A549 (cell line): ENCODE measurements around the gene CNNM3. TPM values are rescaled to one million over a fixed set of nuclear protein-coding genes. Genes with fewer than 3 reads are reported as not detected.
A peak's percentile ranks its signal among the peaks of the same experiment; 100 is the strongest.

Source experiments
- ATAC-seq, 2 experiments: fragments of 200-7000 bp in 1 of 2; fragments of >200 bp in 1 of 2; cut with Nextera tagmentation in 1 of 2; cut with Tn5 transposase in 1 of 2; 3 replicates each; pipeline versions ENCODE4 v1.8.0 to v1.9.1; 2018 to 2020; ENCODE audit warnings: mild to moderate bottlenecking in 1 of 2, moderate library complexity in 1 of 2
- CTCF ChIA-PET: fragments of 300-600 bp; sonication (Branson Sonifier 250); formaldehyde crosslinking; extraction: SDS; loops from one replicate; lab custom pipeline; 2021; ENCODE audit warnings: antibody characterized with exemption, inconsistent platforms; lab: Yijun Ruan, JAX
- POLR2A ChIA-PET: fragments of 350-600 bp; formaldehyde crosslinking; extraction: SDS; loops from one replicate; lab custom pipeline; 2021; ENCODE audit warnings: antibody characterized with exemption, inconsistent platforms; lab: Yijun Ruan, JAX
- DNase-seq, 2 experiments: peaks; one replicate each; pipeline versions ENCODE4 v3.0.0 to v3.0.0-alpha.2; 2011 to 2016; ENCODE audit warnings: low read depth in 1 of 2, low spot score in 1 of 2
- FAIRE-seq: peaks from 2 replicates; lab custom pipeline; 2011; peaks lifted over from hg19 to GRCh38; lab: Jason Lieb, UNC
- H3K27ac ChIP-seq, 2 experiments: fragments of >200 bp; sonication (Bioruptor Twin); formaldehyde crosslinking; 3 replicates each; pipeline ENCODE4 v1.5.1; 2016 to 2017
- H3K4me1 ChIP-seq: fragments of >200 bp; sonication (Bioruptor Twin); formaldehyde crosslinking; 3 replicates; pipeline ENCODE4 v1.6.1; 2016
- H3K4me2 ChIP-seq: fragments of >200 bp; sonication (Bioruptor Twin); formaldehyde crosslinking; 3 replicates; pipeline ENCODE4 v1.6.1; 2016
- H3K4me3 ChIP-seq: fragments of >200 bp; sonication (Bioruptor Twin); formaldehyde crosslinking; 3 replicates; pipeline ENCODE4 v1.5.1; 2016
- H3K9me3 ChIP-seq: fragments of >200 bp; sonication (Bioruptor Twin); formaldehyde crosslinking; 3 replicates; pipeline ENCODE4 v1.6.1; 2016
- BCL3 ChIP-seq: fragments of >200 bp; sonication (Bioruptor Twin); formaldehyde crosslinking; IDR thresholded peaks from 3 replicates; pipeline ENCODE4 v1.6.1; 2016
- CHD2 ChIP-seq: fragments of 150-350 bp; IDR thresholded peaks from 2 replicates; pipeline ENCODE4 v1.6.1; 2014; ENCODE audit warnings: low read length; ENCODE audit not compliant: partially characterized antibody
- ELK1 ChIP-seq: fragments of 150-350 bp; IDR thresholded peaks from 2 replicates; pipeline ENCODE4 v1.6.1; 2014; ENCODE audit warnings: low read depth, mild to moderate bottlenecking, low read length
- EP300 ChIP-seq, 2 experiments: fragments of >200 bp; sonication (Bioruptor Twin); formaldehyde crosslinking; IDR thresholded peaks; 2 replicates in 1 of 2; 3 replicates in 1 of 2; pipeline ENCODE4 v1.6.1; 2016 to 2017
- FOSL2 ChIP-seq, 2 experiments: fragments of 450-650 bp in 1 of 2; fragments of >200 bp in 1 of 2; sonication (Bioruptor Twin) in 1 of 2; formaldehyde crosslinking; IDR thresholded peaks; 2 replicates each; pipeline versions ENCODE4 v1.5.0 to v1.6.1; 2016 to 2020; ENCODE audit warnings: mild to moderate bottlenecking in 1 of 2, moderate library complexity in 1 of 2
- HOXB5 ChIP-seq: fragments of 250-450 bp; sonication (Bioruptor Pico); IDR thresholded peaks from 2 replicates; pipeline ENCODE4 v1.5.0; 2020; ENCODE audit warnings: mild to moderate bottlenecking, moderate library complexity
- JUN ChIP-seq, 2 experiments: fragments of >200 bp; sonication (Bioruptor Twin); formaldehyde crosslinking; IDR thresholded peaks; 2 replicates in 1 of 2; 3 replicates in 1 of 2; pipeline ENCODE4 v1.6.1; 2016 to 2017
- KDM5A ChIP-seq: fragments of 200-600 bp; sonication (generic); IDR thresholded peaks from 2 replicates; pipeline ENCODE4 v1.6.1; 2016; ENCODE audit warnings: antibody characterized with exemption, mild to moderate bottlenecking
- MAX ChIP-seq: IDR thresholded peaks from 2 replicates; pipeline ENCODE4 v1.6.1; 2012
- PBX3 ChIP-seq: IDR thresholded peaks from 2 replicates; pipeline ENCODE4 v1.6.1; 2012
- PHF8 ChIP-seq: fragments of 200-600 bp; sonication (generic); IDR thresholded peaks from 2 replicates; pipeline ENCODE4 v1.6.1; 2016; ENCODE audit warnings: low read depth, mild to moderate bottlenecking, antibody characterized with exemption, moderate library complexity, borderline replicate concordance
- POLR2A ChIP-seq: IDR thresholded peaks from 2 replicates; pipeline ENCODE4 v1.6.1; 2012; ENCODE audit warnings: mild to moderate bottlenecking, low read length
- RAD21 ChIP-seq, 2 experiments: fragments of >200 bp in 1 of 2; sonication (Bioruptor Twin) in 1 of 2; formaldehyde crosslinking in 1 of 2; IDR thresholded peaks in 1 of 2; conservative IDR thresholded peaks in 1 of 2; 2 replicates in 1 of 2; 3 replicates in 1 of 2; pipeline ENCODE4 v1.6.1; 2012 to 2018; ENCODE audit warnings: inconsistent platforms in 1 of 2
- REST ChIP-seq: fragments of 200-600 bp; sonication (generic); IDR thresholded peaks from 2 replicates; pipeline ENCODE4 v1.6.1; 2016; ENCODE audit warnings: antibody characterized with exemption, mild to moderate bottlenecking, moderate library complexity
- SMC3 ChIP-seq: fragments of >200 bp; sonication (Bioruptor Twin); formaldehyde crosslinking; IDR thresholded peaks from 3 replicates; pipeline ENCODE4 v1.6.1; 2018; ENCODE audit warnings: inconsistent platforms
- SREBF2 ChIP-seq: fragments of 450-650 bp; IDR thresholded peaks from 2 replicates; pipeline ENCODE4 v1.6.1; 2014; ENCODE audit warnings: mild to moderate bottlenecking, moderate library complexity
- TP53 ChIP-seq: fragments of 250-450 bp; sonication (Bioruptor Pico); IDR thresholded peaks from 2 replicates; pipeline ENCODE4 v1.5.0; 2021; ENCODE audit warnings: mild to moderate bottlenecking, moderate library complexity
- USF2 ChIP-seq: fragments of 450-650 bp; IDR thresholded peaks from 2 replicates; pipeline ENCODE4 v1.6.1; 2014; ENCODE audit warnings: antibody characterized with exemption
- ZFP36 ChIP-seq: fragments of 450-650 bp; IDR thresholded peaks from 2 replicates; pipeline ENCODE4 v1.6.1; 2014; ENCODE audit warnings: borderline replicate concordance; ENCODE audit not compliant: partially characterized antibody
- WGBS: methylation state at CpG from one replicate; pipeline ENCODE4 v1.1.6; 2017; ENCODE audit errors: missing lambda C conversion rate; 5-methylcytosine and 5-hydroxymethylcytosine counted together
- polyA plus RNA-seq, 4 experiments: library from polyadenylated mRNA; depleted of rRNA in 3 of 4; stranded (reverse); fragments of >200 nt; fragmentation: RNase III in 1 of 4; extraction: RNeasy Plus Mini Kit Qiagen cat#74134 plus additional on column Dnase treatment in 1 of 4; gene quantifications; 2 replicates in 3 of 4; 3 replicates in 1 of 4; pipeline ENCODE4 v1.2.3, GENCODE V29; 2011 to 2017
- TF ChIP-seq, protein P1 (sequence below): fragments of >200 bp; sonication (Bioruptor Twin); formaldehyde crosslinking; IDR thresholded peaks from 3 replicates; pipeline ENCODE4 v1.5.1; 2016

Gene CNNM3
- polyA plus RNA-seq, 2 of the 4 experiments (the other 2 are of a cell fraction) = 11.8 to 14.1 TPM

GRCh38 chr2:96857667-96858372, 41.8 kb downstream of the CNNM3 start, which contains the start of gene ANKRD39:
ANKRD39 (minus strand) TSS chr2:96858016; CDS start chr2:96857987, 29 bp downstream.
- ATAC-seq (peak; percentile 91 to 93), DNase-seq (peak; percentile 87 to 98), FAIRE-seq (no peak)
- POLR2A ChIA-PET = interaction anchor here (0.8 to 2.5 kb wide), 11 partner anchors 8 to 308 kb away, joined by 3 to 30 read pairs (median 4); partner anchors contain the start of genes ANKRD36, CNNM3 and KANSL3
- TF ChIP-seq KDM5A (no peak), MAX (peak; percentile 52), PBX3 (0 out of 2 replicates have a peak, but pooled peaks have one; percentile 41), POLR2A (peak; percentile 99), PHF8 (peak; percentile 94), SMC3 (peak; percentile 88), CHD2 (no peak), REST (peak; percentile 30; the same call in 1 of the 2 replicates), EP300 (IDR thresholded peaks at IDR 0.05) (no peak), JUN (IDR thresholded peaks at IDR 0.05) (peak; percentile 29 to 39; a peak in 1 of 5 replicates), TP53 (no peak), ZFP36 (no peak), HOXB5 (CRISPR knock-in tag) (no peak), SREBF2 (no peak), RAD21 (conservative IDR thresholded peaks at IDR 0.05 in 1 of 2, IDR thresholded peaks at IDR 0.05 in 1 of 2) (peak; percentile 75 to 93), BCL3 (0 out of 3 replicates have a peak, but pooled peaks have one; percentile 58), USF2 (no peak), ELK1 (no peak), FOSL2 (IDR thresholded peaks at IDR 0.05) (no peak), FOSL2 (CRISPR knock-in tag; IDR thresholded peaks at IDR 0.05) (no peak)
- TF ChIP-seq, protein P1, sequence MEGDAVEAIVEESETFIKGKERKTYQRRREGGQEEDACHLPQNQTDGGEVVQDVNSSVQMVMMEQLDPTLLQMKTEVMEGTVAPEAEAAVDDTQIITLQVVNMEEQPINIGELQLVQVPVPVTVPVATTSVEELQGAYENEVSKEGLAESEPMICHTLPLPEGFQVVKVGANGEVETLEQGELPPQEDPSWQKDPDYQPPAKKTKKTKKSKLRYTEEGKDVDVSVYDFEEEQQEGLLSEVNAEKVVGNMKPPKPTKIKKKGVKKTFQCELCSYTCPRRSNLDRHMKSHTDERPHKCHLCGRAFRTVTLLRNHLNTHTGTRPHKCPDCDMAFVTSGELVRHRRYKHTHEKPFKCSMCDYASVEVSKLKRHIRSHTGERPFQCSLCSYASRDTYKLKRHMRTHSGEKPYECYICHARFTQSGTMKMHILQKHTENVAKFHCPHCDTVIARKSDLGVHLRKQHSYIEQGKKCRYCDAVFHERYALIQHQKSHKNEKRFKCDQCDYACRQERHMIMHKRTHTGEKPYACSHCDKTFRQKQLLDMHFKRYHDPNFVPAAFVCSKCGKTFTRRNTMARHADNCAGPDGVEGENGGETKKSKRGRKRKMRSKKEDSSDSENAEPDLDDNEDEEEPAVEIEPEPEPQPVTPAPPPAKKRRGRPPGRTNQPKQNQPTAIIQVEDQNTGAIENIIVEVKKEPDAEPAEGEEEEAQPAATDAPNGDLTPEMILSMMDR = peak; percentile 80
- H3K4me2 ChIP-seq = peak within 1 kb of the TSS; percentile 90
- WGBS = 0% methylated on average over 15 of the region's 81 CpGs
- peak within 1 kb of the TSS; percentile 82 to 97 for H3K27ac ChIP-seq
- no peaks in the 10 kb centered on the region for H3K9me3 ChIP-seq
- peak within 1 kb of the TSS; percentile 63 for H3K4me3 ChIP-seq
- CTCF ChIA-PET = interaction anchor here (0.5 to 5.6 kb wide), 57 partner anchors 9 to 318 kb away, joined by 3 to 123 read pairs (median 4); partner anchors contain the start of genes ANKRD23 and ANKRD36
- peaks cover 35% of the 10 kb centered on the region for H3K4me1 ChIP-seq
